ENCODE data around the gene UTP4. TPM values are rescaled to one million over a fixed set of nuclear protein-coding genes. Genes with fewer than 3 reads are reported as not detected.
A peak's percentile ranks its signal among the peaks of the same experiment; 100 is the strongest.

Gene UTP4
- total RNA-seq, 4 donors from 2014 or later = 10.1 to 79.4 (median 17.6) TPM

- peak overlapping the region in 2 of 4 donors; percentile 78 to 79 for H3K4me3 ChIP-seq
- in situ Hi-C loops (cut with MboI; ENCODE audit: low pct_ligation_motif_present in 1 of 4, low pct_unique_long_range_greater_than_20kb in 1 of 4, low sequenced_read_pairs in 3 of 4) (no loop called here), intact Hi-C loops (cut with DNase I; ENCODE audit: low total_unique reads) (no loop called here)
- no peaks in the 10 kb centered on the region for H3K36me3 ChIP-seq
- 36 to 38% methylated on average over 5 of the region's 5 CpGs for WGBS, 2 donors (ENCODE audit: low coverage in 1 of 2)
- H3K4me1 ChIP-seq = peaks cover 4 to 36% (median 29%) of the 10 kb centered on the region in 4 donors
- no peak for TF ChIP-seq POLR2AphosphoS5 (IDR thresholded peaks at IDR 0.05)
- TF ChIP-seq, protein P1, sequence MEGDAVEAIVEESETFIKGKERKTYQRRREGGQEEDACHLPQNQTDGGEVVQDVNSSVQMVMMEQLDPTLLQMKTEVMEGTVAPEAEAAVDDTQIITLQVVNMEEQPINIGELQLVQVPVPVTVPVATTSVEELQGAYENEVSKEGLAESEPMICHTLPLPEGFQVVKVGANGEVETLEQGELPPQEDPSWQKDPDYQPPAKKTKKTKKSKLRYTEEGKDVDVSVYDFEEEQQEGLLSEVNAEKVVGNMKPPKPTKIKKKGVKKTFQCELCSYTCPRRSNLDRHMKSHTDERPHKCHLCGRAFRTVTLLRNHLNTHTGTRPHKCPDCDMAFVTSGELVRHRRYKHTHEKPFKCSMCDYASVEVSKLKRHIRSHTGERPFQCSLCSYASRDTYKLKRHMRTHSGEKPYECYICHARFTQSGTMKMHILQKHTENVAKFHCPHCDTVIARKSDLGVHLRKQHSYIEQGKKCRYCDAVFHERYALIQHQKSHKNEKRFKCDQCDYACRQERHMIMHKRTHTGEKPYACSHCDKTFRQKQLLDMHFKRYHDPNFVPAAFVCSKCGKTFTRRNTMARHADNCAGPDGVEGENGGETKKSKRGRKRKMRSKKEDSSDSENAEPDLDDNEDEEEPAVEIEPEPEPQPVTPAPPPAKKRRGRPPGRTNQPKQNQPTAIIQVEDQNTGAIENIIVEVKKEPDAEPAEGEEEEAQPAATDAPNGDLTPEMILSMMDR (IDR thresholded peaks at IDR 0.05) = no peak
- no peak for TF ChIP-seq EP300 (IDR thresholded peaks at IDR 0.05; ENCODE audit: low read depth)
- TF ChIP-seq POLR2A (IDR thresholded peaks at IDR 0.05) = no peak
- H3K27me3 ChIP-seq = no peaks in the 10 kb centered on the region
- no peak for DNase-seq
- H3K27ac ChIP-seq = peak overlapping the region; percentile 95 to 98 (median 96)
- H3K9me3 ChIP-seq = no peaks in the 10 kb centered on the region
Measured at GRCh38 chr16:69188716-69189115, 56.3 kb downstream of the UTP4 start.

- intact Hi-C loops (cut with DNase I; ENCODE audit: low total_unique reads) (no loop called here), in situ Hi-C loops (cut with MboI; ENCODE audit: low pct_ligation_motif_present in 1 of 4, low pct_unique_long_range_greater_than_20kb in 1 of 4, low sequenced_read_pairs in 3 of 4) (no loop called here)
- Histone ChIP-seq H3K4me1 (peaks cover 4 to 43% (median 29%) of the 10 kb centered on the region in 4 donors), H3K36me3 (no peaks in the 10 kb centered on the region), H3K9me3 (no peaks in the 10 kb centered on the region), H3K27me3 (no peaks in the 10 kb centered on the region), H3K27ac (no peak overlapping the region), H3K4me3 (no peak overlapping the region)
- WGBS, 2 donors (ENCODE audit: low coverage in 1 of 2) = 65 to 87% methylated on average over 2 of the region's 2 CpGs
- no peak for DNase-seq
- TF ChIP-seq, protein P1 (IDR thresholded peaks at IDR 0.05) = no peak
- TF ChIP-seq POLR2A (IDR thresholded peaks at IDR 0.05) (no peak), EP300 (IDR thresholded peaks at IDR 0.05; ENCODE audit: low read depth) (no peak), POLR2AphosphoS5 (IDR thresholded peaks at IDR 0.05) (no peak)
Measured at GRCh38 chr16:69190046-69190588, 57.7 kb downstream of the UTP4 start.

DNA sequence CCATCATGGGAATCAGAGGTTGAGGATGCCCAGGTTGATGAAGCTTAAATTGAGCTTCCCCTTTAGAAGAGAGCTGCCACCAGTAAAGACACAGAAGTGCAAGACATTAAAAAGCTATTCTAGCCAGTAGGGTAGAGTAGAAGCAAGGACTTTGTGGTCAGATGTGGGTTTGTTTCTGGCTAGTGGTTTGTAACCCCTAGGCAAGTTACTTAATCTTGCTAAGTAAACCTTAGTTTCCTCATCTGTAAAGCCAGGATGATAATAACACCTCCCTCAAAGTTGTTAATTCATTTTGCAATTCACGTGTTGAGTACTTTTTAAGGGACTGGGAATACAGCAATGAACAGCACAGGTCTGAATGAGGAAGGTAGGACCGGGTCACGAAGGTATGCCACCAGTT, 58.1 kb downstream of the UTP4 start:
- Histone ChIP-seq H3K27me3 (no peaks in the 10 kb centered on the region), H3K4me3 (no peak overlapping the region), H3K36me3 (no peaks in the 10 kb centered on the region), H3K9me3 (no peaks in the 10 kb centered on the region), H3K27ac (no peak overlapping the region), H3K4me1 (peaks cover 4 to 46% (median 29%) of the 10 kb centered on the region in 4 donors)
- TF ChIP-seq, protein P1 (IDR thresholded peaks at IDR 0.05) = no peak
- TF ChIP-seq EP300 (IDR thresholded peaks at IDR 0.05; ENCODE audit: low read depth) (no peak), POLR2A (IDR thresholded peaks at IDR 0.05) (no peak), POLR2AphosphoS5 (IDR thresholded peaks at IDR 0.05) (no peak)
- intact Hi-C loops (cut with DNase I; ENCODE audit: low total_unique reads) (no loop called here), in situ Hi-C loops (cut with MboI; ENCODE audit: low pct_ligation_motif_present in 1 of 4, low pct_unique_long_range_greater_than_20kb in 1 of 4, low sequenced_read_pairs in 3 of 4) (no loop called here)
- WGBS, 2 donors (ENCODE audit: low coverage in 1 of 2) = 50 to 88% methylated on average over 3 of the region's 3 CpGs
- DNase-seq = no peak

DNA sequence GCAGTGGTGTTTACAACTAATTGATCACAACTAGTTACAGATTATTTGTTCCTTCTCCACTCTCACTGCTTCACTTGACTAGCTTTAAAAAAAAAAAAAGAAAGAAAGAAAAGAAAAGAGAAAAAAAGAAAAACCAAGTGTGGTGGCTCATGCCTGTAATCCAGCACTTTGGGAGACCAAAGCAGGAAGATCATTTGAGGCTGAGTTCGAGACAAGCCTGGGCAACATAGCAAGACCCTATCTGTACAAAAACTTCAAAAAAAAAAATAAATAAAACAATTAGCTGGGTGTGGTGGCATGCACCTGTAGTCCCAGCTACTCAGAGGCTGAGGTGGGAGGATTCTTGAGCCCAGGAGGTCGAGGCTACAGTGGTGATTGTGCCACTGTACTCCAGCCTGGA, 58.7 kb downstream of the UTP4 start:
- Histone ChIP-seq H3K27ac (no peak overlapping the region), H3K36me3 (no peaks in the 10 kb centered on the region), H3K4me3 (no peak overlapping the region), H3K9me3 (no peaks in the 10 kb centered on the region), H3K27me3 (no peaks in the 10 kb centered on the region), H3K4me1 (peaks cover 4 to 43% (median 27%) of the 10 kb centered on the region in 4 donors)
- in situ Hi-C loops (cut with MboI; ENCODE audit: low pct_ligation_motif_present in 1 of 4, low pct_unique_long_range_greater_than_20kb in 1 of 4, low sequenced_read_pairs in 3 of 4) = no loop called here
- TF ChIP-seq, protein P1 (IDR thresholded peaks at IDR 0.05) = no peak
- no peak for TF ChIP-seq POLR2AphosphoS5 (IDR thresholded peaks at IDR 0.05)
- TF ChIP-seq EP300 (IDR thresholded peaks at IDR 0.05; ENCODE audit: low read depth) = no peak
- TF ChIP-seq POLR2A (IDR thresholded peaks at IDR 0.05) = no peak
- no peak for DNase-seq
- 96 to 100% methylated on average over 2 of the region's 2 CpGs for WGBS, 2 donors (ENCODE audit: low coverage in 1 of 2)
- intact Hi-C loops (cut with DNase I; ENCODE audit: low total_unique reads) = no loop called here
